Activated CD4-positive, alpha-beta T cell treated with anti-CD3 and anti-CD28 coated beads for 36 hours (primary cell): Measurements from ENCODE around the gene MTA3. TPM values are rescaled to one million over a fixed set of nuclear protein-coding genes. Genes with fewer than 3 reads are reported as not detected.

Source experiments
- ATAC-seq: fragments of 200-7000 bp; cut with Tn5 transposase; one replicate; pipeline ENCODE4 v1.10.0; 2021; ENCODE audit warnings: mild to moderate bottlenecking, moderate library complexity
- CTCF ChIA-PET: fragments of 350-600 bp; sonication (Branson Sonifier 250); formaldehyde crosslinking; loops from one replicate; lab custom pipeline; 2021; ENCODE audit warnings: antibody characterized with exemption; lab: Charles Lee
- POLR2A ChIA-PET: fragments of 350-600 bp; sonication (Branson Sonifier 250); formaldehyde crosslinking; loops from one replicate; lab custom pipeline; 2021; ENCODE audit warnings: antibody characterized with exemption, inconsistent platforms; lab: Charles Lee
- DNase-seq: peaks from one replicate; pipeline ENCODE4 v3.0.0-alpha.2; 2020
- H3K27ac Mint-ChIP-seq: one replicate; pipeline ENCODE4 v1.8.0; 2021; ENCODE audit warnings: mixed read lengths
- H3K27me3 Mint-ChIP-seq: one replicate; pipeline ENCODE4 v1.8.0; 2021; ENCODE audit warnings: mixed read lengths
- H3K36me3 Mint-ChIP-seq: one replicate; pipeline ENCODE4 v1.8.0; 2021; ENCODE audit warnings: low read depth, mixed read lengths
- H3K4me1 Mint-ChIP-seq: one replicate; pipeline ENCODE4 v1.8.0; 2021; ENCODE audit warnings: mixed read lengths
- H3K4me3 Mint-ChIP-seq: one replicate; pipeline ENCODE4 v1.8.0; 2021; ENCODE audit warnings: mild to moderate bottlenecking, moderate library complexity, mixed read lengths
- H3K9me3 Mint-ChIP-seq: one replicate; pipeline ENCODE4 v1.8.0; 2021; ENCODE audit warnings: low read depth, mixed read lengths
- intact Hi-C, 2 experiments: fragments of 100-400 bp; cut with DNase I in 1 of 2; cut with micrococcal nuclease in 1 of 2; formaldehyde crosslinking; loops; one replicate each; pipeline versions ENCODE4 v1.14.2 to v1.15.1; 2022 to 2024; cut with DNase I, micrococcal nuclease
- total RNA-seq, 2 experiments: library from RNA; stranded (reverse); gene quantifications; one replicate each; pipeline ENCODE4 v1.2.3, GENCODE V29; 2021

Gene MTA3
- total RNA-seq, 2 experiments from 2014 or later, result 45.0 to 58.6 TPM

DNA sequence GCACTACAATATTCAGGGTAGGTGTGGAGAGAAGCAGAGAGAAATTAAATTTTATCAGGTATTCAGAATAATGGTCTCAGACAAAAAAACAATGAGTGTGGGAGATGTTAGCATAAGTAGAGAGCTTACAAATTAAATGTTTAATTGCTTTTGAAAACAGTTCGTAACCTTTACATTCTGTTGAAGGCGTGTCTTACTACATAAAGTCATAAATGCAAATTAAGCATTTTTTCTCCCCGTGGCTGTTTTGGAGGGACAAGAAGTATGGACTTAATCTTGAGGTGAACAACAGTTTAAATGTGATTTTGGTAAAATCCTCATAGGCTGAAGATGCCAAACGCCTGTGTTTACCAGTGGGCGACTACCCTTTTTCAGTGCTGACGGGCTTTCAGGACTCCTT lies 139.7 kb downstream of the MTA3 start:
- intact Hi-C loops, result no loop called here
- ChIA-PET POLR2A (no interaction called here), CTCF (interaction anchor here (0.6 to 1.4 kb wide), 2 partner anchors 8 to 551 kb away, joined by 3 read pairs; no protein-coding TSS in a partner anchor)
- DNase-seq, result no peak
- ATAC-seq, result no peak
- Mint-ChIP-seq H3K27me3 (no peaks in the 10 kb centered on the region), H3K36me3 (peaks cover 11% of the 10 kb centered on the region), H3K9me3 (no peaks in the 10 kb centered on the region), H3K27ac (no peak overlapping the region), H3K4me1 (no peaks in the 10 kb centered on the region), H3K4me3 (no peak overlapping the region)

DNA sequence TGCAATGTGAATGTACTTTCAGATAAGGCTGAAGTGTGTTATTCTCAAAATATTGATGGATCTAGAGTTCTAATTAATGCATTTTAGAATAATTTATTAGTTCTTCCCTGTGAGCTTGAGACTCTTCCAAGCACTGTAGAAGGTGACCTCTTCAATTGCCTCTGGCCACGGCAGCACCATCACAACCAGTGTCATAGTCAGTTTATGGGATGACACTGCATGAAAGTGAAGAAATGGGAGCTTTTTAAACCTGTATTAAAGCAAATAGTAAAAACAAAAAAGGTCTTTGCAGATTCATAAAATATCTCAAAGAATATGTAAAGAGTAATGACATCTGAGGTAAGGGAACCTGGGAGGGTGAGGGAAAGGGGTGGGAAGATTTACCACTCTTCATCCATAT lies 143.5 kb downstream of the MTA3 start:
- POLR2A ChIA-PET, result interaction anchor here (0.6 kb wide), 1 partner anchor 85 kb away, joined by 3 read pairs; no protein-coding TSS in a partner anchor
- ATAC-seq, result no peak
- Mint-ChIP-seq H3K9me3 (no peaks in the 10 kb centered on the region), H3K27me3 (no peaks in the 10 kb centered on the region), H3K4me1 (peaks cover 5% of the 10 kb centered on the region), H3K27ac (no peak overlapping the region), H3K36me3 (peaks cover 11% of the 10 kb centered on the region), H3K4me3 (no peak overlapping the region)
- no peak for DNase-seq
- CTCF ChIA-PET, result interaction anchor here (1.2 kb wide), 1 partner anchor 13 kb away, joined by 3 read pairs; no protein-coding TSS in a partner anchor
- intact Hi-C loops, result no loop called here

DNA sequence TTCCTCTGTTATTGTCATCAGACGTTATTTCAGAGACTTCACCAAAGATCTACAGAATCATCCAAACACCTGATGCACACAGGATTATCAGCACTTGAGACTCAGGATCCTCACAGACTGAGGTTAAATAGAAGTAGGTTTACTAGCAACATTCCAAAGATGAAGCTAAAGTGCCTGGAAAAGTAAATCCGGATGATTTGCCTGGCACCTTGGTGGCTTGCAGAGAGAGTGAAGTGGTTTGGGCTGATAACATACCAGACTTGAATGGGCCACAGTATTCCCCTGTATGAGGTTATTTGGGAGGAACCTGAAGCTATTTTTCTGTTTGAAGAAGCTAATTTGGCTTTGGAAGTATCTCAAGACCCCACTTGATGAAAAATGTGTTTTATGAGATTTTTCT lies 144.5 kb downstream of the MTA3 start:
- Mint-ChIP-seq H3K9me3 (no peaks in the 10 kb centered on the region), H3K27me3 (no peaks in the 10 kb centered on the region), H3K4me1 (peaks cover 5% of the 10 kb centered on the region), H3K27ac (no peak overlapping the region), H3K36me3 (peaks cover 11% of the 10 kb centered on the region), H3K4me3 (no peak overlapping the region)
- CTCF ChIA-PET, result interaction anchor here (0.9 to 1.1 kb wide), 2 partner anchors 26 to 216 kb away, joined by 3 read pairs; no protein-coding TSS in a partner anchor
- POLR2A ChIA-PET, result no interaction called here
- no peak for ATAC-seq
- no peak for DNase-seq
- intact Hi-C loops, result no loop called here

DNA sequence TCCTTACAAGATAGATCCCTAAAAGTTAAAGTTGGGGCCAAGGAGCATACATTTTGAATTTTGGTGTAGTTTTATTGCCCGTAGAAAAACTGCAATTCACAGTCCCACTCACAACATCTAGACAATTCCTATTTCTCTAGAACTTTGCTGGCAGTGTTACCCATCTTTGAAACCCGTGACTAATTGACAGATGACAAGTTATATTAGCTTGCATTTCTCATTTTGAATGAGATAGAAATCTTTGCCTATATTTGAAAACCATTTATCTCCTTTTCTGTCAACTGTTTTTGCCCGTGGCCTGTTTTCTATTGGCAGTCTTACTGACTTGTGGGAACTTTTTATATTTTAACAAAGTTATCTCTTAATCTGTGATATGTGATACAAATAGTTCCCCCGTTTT lies 145.5 kb downstream of the MTA3 start:
- H3K27me3 Mint-ChIP-seq, result no peaks in the 10 kb centered on the region
- POLR2A ChIA-PET, result no interaction called here
- no peak for DNase-seq

DNA sequence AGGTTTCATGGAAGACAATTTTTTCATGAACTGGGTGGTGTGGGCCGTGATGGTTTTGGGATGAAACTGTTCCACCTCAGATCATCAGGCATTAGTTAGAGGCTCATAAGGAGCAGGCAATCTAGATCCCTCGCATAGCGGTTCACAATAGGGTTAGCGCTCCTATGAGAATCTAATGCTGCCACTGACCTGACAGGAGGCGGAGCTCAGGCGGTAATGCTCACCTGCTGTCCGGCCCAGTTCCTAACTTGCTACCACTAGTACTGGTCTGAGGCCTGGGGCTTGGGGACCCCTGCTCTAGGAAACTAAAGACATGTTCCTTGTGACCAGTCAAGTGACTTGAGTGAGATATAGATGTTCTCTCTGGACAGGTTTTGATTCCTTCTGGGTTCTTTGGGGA lies 146.3 kb downstream of the MTA3 start:
- no peak for ATAC-seq
- CTCF ChIA-PET, result no interaction called here
- DNase-seq, result no peak

More for the DNA sequence above, 145.5 kb downstream of the MTA3 start:
- ATAC-seq, result peak; percentile 42
- intact Hi-C loops, result no loop called here
- CTCF ChIA-PET, result interaction anchor here (0.9 to 1.1 kb wide), 3 partner anchors 9 to 217 kb away, joined by 3 read pairs; no protein-coding TSS in a partner anchor
- H3K9me3 Mint-ChIP-seq, result no peaks in the 10 kb centered on the region
- peaks cover 5% of the 10 kb centered on the region for H3K36me3 Mint-ChIP-seq
- H3K4me1 Mint-ChIP-seq, result peaks cover 5% of the 10 kb centered on the region
- H3K4me3 Mint-ChIP-seq, result no peak overlapping the region
- no peak overlapping the region for H3K27ac Mint-ChIP-seq

DNA sequence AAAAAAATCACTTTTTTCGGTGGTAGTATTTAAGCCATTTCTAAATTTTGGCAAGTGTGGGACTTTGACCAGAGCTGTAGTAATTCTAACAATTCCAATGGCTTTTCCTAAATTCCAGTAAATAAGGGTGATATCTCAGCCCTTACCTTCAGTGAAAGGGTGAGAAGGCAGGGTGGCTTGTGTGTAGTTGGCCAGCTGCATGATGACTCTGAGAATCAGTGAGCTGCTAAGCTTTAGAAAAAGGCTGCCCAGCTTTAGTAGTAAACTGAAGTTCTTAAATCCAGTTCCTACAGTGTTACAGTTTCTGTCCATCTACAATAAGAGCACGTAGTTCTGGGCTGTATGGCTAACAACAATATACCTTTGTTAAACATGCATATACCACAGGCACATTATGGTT lies 153.5 kb downstream of the MTA3 start:
- H3K27me3 Mint-ChIP-seq, result no peaks in the 10 kb centered on the region
- DNase-seq (no peak), ATAC-seq (no peak)
- no peaks in the 10 kb centered on the region for H3K9me3 Mint-ChIP-seq
- intact Hi-C loops, result no loop called here
- CTCF ChIA-PET, result interaction anchor here (0.6 kb wide), 1 partner anchor 235 kb away, joined by 4 read pairs; no protein-coding TSS in a partner anchor
- peaks cover 6% of the 10 kb centered on the region for H3K36me3 Mint-ChIP-seq
- POLR2A ChIA-PET, result no interaction called here
- H3K4me3 Mint-ChIP-seq, result no peak overlapping the region
- H3K4me1 Mint-ChIP-seq, result peaks cover 20% of the 10 kb centered on the region
- H3K27ac Mint-ChIP-seq, result peak overlapping the region; percentile 69

More for the DNA sequence above, 146.3 kb downstream of the MTA3 start:
- Mint-ChIP-seq H3K4me3 (no peak overlapping the region), H3K27ac (no peak overlapping the region), H3K27me3 (no peaks in the 10 kb centered on the region), H3K9me3 (no peaks in the 10 kb centered on the region), H3K4me1 (peaks cover 5% of the 10 kb centered on the region), H3K36me3 (peaks cover 3% of the 10 kb centered on the region)
- POLR2A ChIA-PET, result no interaction called here
- intact Hi-C loops, result no loop called here

DNA sequence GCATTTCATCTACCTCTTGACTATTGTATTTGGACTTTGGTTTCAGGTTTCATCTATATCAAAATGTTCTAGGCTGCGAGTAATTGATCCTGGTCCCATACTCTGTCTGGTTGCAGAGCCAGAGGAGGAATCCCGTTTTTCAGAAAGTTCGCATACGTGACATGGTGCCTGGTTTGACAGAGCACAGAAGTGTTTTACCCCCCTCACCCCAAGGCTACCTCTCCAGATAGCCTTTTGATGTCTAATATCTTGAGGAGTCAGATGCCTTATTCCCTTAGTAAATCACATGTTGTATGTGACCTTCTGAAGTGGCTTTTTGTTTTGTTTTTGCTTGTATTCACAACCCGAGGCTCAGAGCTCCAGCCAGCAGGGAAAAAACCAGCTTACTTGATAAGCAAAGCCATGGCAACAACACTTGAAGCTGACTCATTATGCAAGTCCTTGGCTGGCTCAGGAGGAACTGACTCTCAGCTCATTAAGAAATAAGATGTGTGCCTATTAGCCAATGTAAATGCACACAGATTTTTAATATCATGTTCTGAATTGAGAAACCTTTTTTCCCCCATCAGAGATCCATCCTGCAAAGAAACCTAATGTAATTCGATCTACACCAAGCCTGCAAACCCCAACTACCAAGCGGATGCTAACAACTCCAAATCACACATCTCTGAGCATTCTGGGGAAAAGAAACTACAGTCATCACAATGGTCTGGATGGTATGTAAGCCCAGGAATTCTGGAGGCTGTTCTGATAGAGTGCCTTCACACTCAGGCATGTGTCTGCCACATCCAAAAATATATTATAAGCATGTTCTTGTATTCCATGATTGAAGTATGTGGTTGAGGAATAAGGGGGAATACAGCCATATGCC lies 154.1 kb downstream of the MTA3 start:
- CTCF ChIA-PET, result interaction anchor here (0.7 kb wide), 1 partner anchor 9 kb away, joined by 3 read pairs; no protein-coding TSS in a partner anchor
- no peak overlapping the region for H3K4me3 Mint-ChIP-seq
- no peaks in the 10 kb centered on the region for H3K27me3 Mint-ChIP-seq
- DNase-seq, result peak; percentile 70
- no peaks in the 10 kb centered on the region for H3K9me3 Mint-ChIP-seq
- POLR2A ChIA-PET, result no interaction called here
- peak; percentile 95 for ATAC-seq
- peaks cover 6% of the 10 kb centered on the region for H3K36me3 Mint-ChIP-seq
- intact Hi-C loops, result no loop called here
- H3K4me1 Mint-ChIP-seq, result peaks cover 20% of the 10 kb centered on the region
- peak overlapping the region; percentile 69 for H3K27ac Mint-ChIP-seq

DNA sequence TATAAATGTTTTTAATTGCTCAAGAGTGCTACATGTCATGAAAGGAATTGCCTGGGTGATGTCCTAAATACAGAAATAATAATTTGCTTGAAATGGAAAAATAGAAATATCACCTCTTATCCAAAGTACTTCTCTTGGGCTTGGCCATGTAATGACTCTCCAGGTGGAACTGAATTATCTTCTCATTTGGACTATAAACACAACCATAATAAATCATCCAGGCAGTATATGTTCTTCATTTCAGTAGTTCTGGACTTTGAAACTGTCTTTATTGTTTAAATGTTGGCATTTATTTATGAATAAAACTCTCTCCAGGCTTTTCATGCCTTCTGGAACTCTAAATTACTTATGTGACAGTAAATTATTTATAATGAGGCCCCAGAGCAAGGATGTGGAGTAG lies 155.0 kb downstream of the MTA3 start:
- no peak for ATAC-seq
- intact Hi-C loops, result no loop called here
- H3K36me3 Mint-ChIP-seq, result peaks cover 11% of the 10 kb centered on the region
- no peaks in the 10 kb centered on the region for H3K9me3 Mint-ChIP-seq
- POLR2A ChIA-PET, result no interaction called here
- no peaks in the 10 kb centered on the region for H3K27me3 Mint-ChIP-seq
- no peak overlapping the region for H3K27ac Mint-ChIP-seq
- no peak overlapping the region for H3K4me3 Mint-ChIP-seq
- CTCF ChIA-PET, result interaction anchor here (1.1 kb wide), 1 partner anchor 19 kb away, joined by 4 read pairs; no protein-coding TSS in a partner anchor
- H3K4me1 Mint-ChIP-seq, result peaks cover 20% of the 10 kb centered on the region
- DNase-seq, result no peak

DNA sequence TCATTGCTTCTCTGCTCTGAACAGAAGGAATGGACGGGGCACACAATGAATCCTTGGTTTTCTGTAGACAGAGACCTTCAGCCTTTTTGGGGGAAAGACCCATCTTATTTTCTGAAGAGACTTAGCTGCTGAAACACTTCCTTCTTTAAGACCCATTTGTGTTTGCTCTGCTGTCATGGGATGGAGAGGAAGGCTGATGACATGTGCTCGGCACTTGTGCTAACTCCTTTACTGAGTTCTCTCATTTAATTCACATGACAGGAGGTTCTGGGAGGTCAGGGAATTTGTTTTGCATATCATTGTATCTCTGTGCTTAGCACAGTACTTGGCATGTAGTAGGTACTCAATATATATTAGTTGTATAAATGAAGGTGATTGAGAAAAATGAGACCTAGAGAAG lies 156.5 kb downstream of the MTA3 start:
- H3K27me3 Mint-ChIP-seq, result no peaks in the 10 kb centered on the region
- ATAC-seq, result no peak
- CTCF ChIA-PET, result interaction anchor here (1.2 kb wide), 1 partner anchor 16 kb away, joined by 3 read pairs; no protein-coding TSS in a partner anchor

DNA sequence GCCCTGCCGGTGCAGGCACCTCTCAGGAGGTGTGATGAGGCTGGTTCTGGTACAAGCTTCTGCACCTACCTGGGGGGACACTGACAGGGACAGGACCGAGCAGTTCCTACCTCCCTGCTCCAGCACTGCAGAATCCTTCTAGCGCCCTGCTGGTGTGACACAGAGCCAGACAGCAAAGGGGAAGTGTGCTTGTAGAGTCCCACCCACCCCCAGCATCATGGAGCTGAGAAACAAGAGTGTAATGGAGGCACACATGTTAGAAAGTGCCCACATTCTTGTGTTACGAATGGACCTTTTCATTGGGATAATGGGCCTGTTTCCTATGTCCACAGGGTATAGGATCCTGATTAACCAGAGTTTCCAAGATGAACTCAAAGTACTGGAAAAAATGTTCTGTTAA lies 157.2 kb downstream of the MTA3 start:
- Mint-ChIP-seq H3K9me3 (peaks cover 6% of the 10 kb centered on the region), H3K27me3 (no peaks in the 10 kb centered on the region), H3K27ac (no peak overlapping the region), H3K4me1 (peaks cover 20% of the 10 kb centered on the region), H3K36me3 (peaks cover 29% of the 10 kb centered on the region), H3K4me3 (no peak overlapping the region)
- DNase-seq, result no peak
- ChIA-PET POLR2A (no interaction called here), CTCF (interaction anchor here (1.2 kb wide), 1 partner anchor 15 kb away, joined by 3 read pairs; no protein-coding TSS in a partner anchor)
- ATAC-seq, result no peak
- intact Hi-C loops, result no loop called here

More for the DNA sequence above, 156.5 kb downstream of the MTA3 start:
- POLR2A ChIA-PET, result no interaction called here
- intact Hi-C loops, result no loop called here
- peaks cover 20% of the 10 kb centered on the region for H3K4me1 Mint-ChIP-seq
- peaks cover 21% of the 10 kb centered on the region for H3K36me3 Mint-ChIP-seq
- DNase-seq, result no peak
- peak overlapping the region; percentile 63 for H3K27ac Mint-ChIP-seq
- H3K4me3 Mint-ChIP-seq, result no peak overlapping the region
- H3K9me3 Mint-ChIP-seq, result peaks cover 5% of the 10 kb centered on the region

DNA sequence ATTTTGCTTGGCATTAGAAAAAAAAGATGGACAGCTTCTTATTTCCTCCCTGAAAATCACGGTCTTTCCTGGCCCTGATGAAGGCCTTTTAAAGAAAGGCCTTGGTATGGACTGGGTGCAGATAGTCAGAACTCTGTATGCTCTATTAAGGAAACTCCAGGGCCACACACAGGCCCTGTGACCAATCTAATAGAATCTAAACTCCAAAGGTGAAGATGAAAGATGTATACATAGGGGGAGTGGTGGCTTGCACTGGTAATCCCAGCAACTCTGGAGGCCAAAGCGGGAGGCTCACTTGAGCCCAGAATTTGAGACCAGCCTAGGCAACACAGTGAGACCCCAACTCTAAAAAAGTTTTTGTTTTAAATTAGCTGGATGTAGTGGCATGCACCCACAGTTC lies 158.2 kb downstream of the MTA3 start:
- Mint-ChIP-seq H3K27ac (no peak overlapping the region), H3K36me3 (peaks cover 39% of the 10 kb centered on the region), H3K27me3 (no peaks in the 10 kb centered on the region), H3K4me1 (peaks cover 19% of the 10 kb centered on the region), H3K4me3 (no peak overlapping the region), H3K9me3 (peaks cover 6% of the 10 kb centered on the region)
- POLR2A ChIA-PET, result no interaction called here
- ATAC-seq, result no peak
- CTCF ChIA-PET, result no interaction called here
- DNase-seq, result no peak
- intact Hi-C loops, result no loop called here
